ENCODE data around the gene UBTFL1.

- TF ChIP-seq, protein P1, sequence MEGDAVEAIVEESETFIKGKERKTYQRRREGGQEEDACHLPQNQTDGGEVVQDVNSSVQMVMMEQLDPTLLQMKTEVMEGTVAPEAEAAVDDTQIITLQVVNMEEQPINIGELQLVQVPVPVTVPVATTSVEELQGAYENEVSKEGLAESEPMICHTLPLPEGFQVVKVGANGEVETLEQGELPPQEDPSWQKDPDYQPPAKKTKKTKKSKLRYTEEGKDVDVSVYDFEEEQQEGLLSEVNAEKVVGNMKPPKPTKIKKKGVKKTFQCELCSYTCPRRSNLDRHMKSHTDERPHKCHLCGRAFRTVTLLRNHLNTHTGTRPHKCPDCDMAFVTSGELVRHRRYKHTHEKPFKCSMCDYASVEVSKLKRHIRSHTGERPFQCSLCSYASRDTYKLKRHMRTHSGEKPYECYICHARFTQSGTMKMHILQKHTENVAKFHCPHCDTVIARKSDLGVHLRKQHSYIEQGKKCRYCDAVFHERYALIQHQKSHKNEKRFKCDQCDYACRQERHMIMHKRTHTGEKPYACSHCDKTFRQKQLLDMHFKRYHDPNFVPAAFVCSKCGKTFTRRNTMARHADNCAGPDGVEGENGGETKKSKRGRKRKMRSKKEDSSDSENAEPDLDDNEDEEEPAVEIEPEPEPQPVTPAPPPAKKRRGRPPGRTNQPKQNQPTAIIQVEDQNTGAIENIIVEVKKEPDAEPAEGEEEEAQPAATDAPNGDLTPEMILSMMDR (IDR thresholded peaks at IDR 0.05; ENCODE audit: low read depth, low read length): no peak
- TF ChIP-seq POLR2A (IDR thresholded peaks at IDR 0.05; ENCODE audit: extremely low read depth, insufficient read length) (no peak), MYC (IDR thresholded peaks at IDR 0.05; ENCODE audit: low read depth, low read length) (no peak), MAX (IDR thresholded peaks at IDR 0.05; ENCODE audit: low read depth, low read length) (no peak)
These were observed 39.2 kb downstream of the UBTFL1 start for GRCh38 chr11:90124946-90125345.
